SK-MEL-5 (cell line): ENCODE measurements around the gene ABHD17B. TPM values are rescaled to one million over a fixed set of nuclear protein-coding genes. Genes with fewer than 3 reads are reported as not detected.

Source experiments
- DNase-seq: peaks from one replicate; pipeline ENCODE4 v3.0.0-alpha.2; 2016; ENCODE audit warnings: low read depth, low spot score
- in situ Hi-C: cut with HindIII; loops from 2 replicates; pipeline ENCODE4 v1.10.0; 2016; ENCODE audit warnings: low sequenced_read_pairs, high pct_unique_total_duplicates, low pct_unique_long_range_greater_than_20kb
- total RNA-seq: library from RNA; depleted of rRNA; stranded (reverse); fragments of >200 nt; shearing (Covaris generic); gene quantifications from 2 replicates; pipeline ENCODE4 v1.2.3, GENCODE V29; 2014

The ABHD17B gene
- total RNA-seq, 1 experiment from 2014 or later: 53.5 TPM

GRCh38 chr9:71887362-71887761 is 23.6 kb downstream of the ABHD17B start:
- in situ Hi-C loops: no loop called here
- DNase-seq: no peak

GRCh38 chr9:71886541-71886940 is 24.5 kb downstream of the ABHD17B start:
- DNase-seq: no peak
- in situ Hi-C loops: no loop called here

- in situ Hi-C loops: no loop called here
- DNase-seq: no peak
These were observed 25.0 kb downstream of the ABHD17B start for GRCh38 chr9:71886015-71886414.

GRCh38 chr9:71885467-71885866 is 25.5 kb downstream of the ABHD17B start:
- no peak for DNase-seq
- in situ Hi-C loops: no loop called here

GRCh38 chr9:71884005-71884404 is 27.0 kb downstream of the ABHD17B start:
- in situ Hi-C loops: no loop called here
- DNase-seq: no peak

DNA sequence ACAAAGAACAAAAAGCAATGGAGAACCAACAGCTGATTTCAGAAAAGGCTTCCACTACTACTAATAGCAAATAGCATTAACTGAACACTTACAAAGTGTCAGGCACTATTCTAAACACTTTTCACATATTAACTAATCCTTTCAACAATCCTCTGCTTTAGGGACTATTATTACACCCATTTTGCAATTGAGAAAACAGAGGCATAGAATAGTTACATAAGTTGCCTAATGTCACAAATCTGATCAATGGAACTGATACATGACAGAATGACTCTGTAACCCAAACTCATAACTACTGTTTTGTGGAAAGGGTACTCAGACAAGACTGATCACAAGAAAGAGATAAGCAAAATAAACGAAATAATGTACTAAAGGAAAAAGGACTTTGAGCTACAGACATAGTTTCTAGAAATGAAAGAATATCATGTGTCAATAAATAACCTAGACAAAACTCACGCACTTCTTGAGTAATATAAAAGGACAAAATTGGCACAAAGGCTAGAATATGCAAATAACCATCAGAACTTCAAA is 31.3 kb downstream of the ABHD17B start:
- in situ Hi-C loops: no loop called here

DNA sequence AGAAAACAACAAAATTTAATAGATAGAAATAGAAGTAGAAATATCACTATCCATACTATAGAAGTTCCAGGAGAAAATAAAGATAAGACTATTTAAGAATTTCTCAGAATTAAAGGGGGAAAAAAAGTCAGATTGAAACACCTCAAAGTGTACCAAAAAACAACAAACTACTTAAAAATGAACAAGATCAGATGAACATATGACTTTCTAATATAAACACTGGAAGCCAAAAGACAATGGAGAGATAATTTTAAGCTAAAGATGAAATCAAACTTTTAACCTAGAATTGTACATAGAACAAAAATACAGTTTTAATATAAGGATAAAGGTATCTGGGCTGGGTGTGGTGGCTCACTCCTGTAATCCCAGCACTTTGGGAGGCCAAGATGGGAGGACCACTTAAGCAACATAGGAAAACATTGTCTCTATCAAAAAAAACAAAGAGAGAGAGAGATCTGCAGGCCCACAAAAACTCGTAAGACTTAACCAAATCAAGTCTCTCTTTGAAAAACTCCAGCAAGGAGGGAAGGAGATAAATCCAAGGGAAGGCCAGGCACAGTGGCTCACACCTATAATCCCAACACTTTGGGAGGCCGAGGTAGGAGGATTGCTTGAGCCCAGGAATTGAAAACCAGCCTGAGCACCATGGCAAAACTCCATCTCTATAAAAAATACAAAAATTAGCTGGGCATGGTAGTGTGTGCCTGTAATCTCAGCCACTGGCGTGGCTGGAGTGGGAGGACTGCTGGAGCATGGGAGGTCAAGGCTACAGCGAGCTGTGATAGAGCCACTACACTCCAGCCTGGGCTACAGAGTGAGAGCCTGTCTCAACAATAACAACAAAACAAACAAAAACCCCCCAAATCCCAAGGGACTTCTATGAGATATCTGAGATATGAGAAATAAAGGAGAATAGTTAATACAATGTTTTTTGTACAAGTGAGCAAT is 32.4 kb downstream of the ABHD17B start:
- no peak for DNase-seq
- in situ Hi-C loops: no loop called here

More for the DNA sequence above, 31.3 kb downstream of the ABHD17B start:
- DNase-seq: no peak

- in situ Hi-C loops: no loop called here
- DNase-seq: no peak
These were observed 34.2 kb downstream of the ABHD17B start for GRCh38 chr9:71876829-71877228.

GRCh38 chr9:71876106-71876505 is 34.9 kb downstream of the ABHD17B start:
- in situ Hi-C loops: no loop called here
- no peak for DNase-seq

- no peak for DNase-seq
- in situ Hi-C loops: no loop called here
These were observed 35.6 kb downstream of the ABHD17B start for GRCh38 chr9:71875345-71875744.

DNA sequence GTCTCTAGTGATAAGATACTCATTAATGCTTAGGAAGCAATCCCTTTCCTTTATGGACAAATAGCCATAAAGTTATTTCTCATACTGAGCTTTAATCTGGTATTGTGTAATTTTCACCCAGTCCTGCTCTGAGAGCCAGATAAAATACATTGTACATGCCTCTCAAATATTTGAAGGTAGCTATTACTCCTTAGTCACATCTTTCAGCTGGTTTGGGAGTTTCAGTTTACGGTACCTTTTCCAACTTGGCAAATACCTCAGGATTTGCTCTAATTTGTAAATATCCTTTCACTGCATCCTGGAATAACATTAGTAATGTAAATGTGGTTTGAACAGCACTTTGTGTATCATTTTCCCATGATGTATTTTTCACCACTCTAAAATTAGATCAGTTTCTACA is 47.4 kb downstream of the ABHD17B start:
- no peak for DNase-seq
- in situ Hi-C loops: no loop called here

- no peak for DNase-seq
- in situ Hi-C loops: no loop called here
These were observed 49.4 kb downstream of the ABHD17B start for GRCh38 chr9:71861618-71862017.

DNA sequence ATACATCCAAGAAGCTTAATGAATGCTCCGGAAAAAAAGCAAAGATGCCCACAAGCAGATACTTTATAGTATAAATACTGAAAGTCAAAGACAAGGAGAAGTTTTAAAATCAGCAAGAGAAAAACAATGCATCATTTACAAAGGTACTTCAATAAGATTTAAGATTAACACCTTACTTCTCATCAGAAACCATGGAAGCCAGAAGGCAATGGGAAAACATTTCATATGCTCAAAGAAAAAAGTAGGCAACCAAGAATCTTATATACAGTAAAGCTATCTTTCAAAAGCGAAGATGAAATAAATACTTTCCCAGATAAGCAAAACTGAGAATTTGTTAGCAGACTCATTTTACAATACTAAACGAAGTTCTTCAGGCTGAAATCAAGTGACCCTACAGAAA is 51.1 kb downstream of the ABHD17B start:
- DNase-seq: no peak
- in situ Hi-C loops: no loop called here

DNA sequence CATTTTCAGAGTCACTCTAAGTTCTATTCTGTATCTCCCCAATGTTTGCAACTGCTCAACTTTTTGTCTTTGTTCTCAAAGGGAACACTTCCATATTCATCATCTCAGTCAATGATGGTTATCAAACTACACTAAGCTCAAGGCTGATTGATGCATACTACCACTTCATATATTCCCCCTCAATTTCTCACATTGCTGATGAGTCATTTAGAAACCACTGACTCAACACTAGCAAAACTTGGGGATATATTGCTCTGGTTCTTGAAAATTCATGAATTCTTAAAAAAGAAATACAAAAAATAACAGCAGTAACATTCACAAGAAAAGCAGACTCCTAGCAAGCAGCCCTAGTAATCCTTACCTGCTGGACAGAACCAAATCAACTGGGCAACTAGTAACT is 52.2 kb downstream of the ABHD17B start:
- DNase-seq: no peak
- in situ Hi-C loops: no loop called here

- in situ Hi-C loops: no loop called here
- no peak for DNase-seq
These were observed 52.7 kb downstream of the ABHD17B start for GRCh38 chr9:71858102-71858798.

DNA sequence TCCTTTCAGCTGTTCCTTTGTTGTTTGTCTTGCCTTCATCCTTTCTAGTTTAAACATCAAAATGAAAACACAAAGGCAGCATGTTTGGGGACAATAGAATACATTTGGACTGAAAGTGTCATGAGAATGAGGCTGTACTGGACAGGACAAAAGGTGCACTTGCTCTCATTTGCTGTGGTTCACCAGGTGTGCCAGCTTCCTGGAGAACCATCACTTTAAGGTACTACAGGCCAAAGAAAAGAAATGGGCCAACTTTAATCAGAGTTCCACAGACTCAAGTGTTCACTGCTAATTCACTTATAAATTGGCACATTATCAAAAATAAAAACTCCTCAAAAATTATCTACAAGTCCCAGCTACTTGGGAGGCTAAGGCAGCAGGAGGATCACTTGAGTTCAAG is 53.8 kb downstream of the ABHD17B start:
- in situ Hi-C loops: no loop called here

DNA sequence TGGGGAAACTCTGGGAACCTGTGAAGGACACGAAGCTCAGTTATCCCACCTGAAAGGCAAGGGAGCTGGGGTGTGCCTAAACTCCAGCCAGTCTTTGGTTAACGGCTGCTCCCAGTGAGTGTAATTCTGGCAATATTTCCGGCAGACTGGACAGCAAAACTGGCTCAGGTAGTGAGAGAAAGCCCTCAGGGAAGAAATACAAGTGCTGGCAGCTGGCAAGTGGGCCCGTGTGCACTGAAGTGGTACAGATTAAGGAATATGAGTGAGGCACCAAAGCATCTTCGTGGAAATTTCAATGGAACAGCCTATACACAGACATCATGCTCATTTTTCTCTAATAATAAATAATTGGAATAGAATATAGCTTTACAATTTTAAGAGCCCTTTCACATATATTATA is 56.2 kb downstream of the ABHD17B start:
- no peak for DNase-seq
- in situ Hi-C loops: no loop called here

More for the DNA sequence above, 53.8 kb downstream of the ABHD17B start:
- DNase-seq: no peak

- DNase-seq: no peak
- in situ Hi-C loops: no loop called here
These were observed 57.9 kb downstream of the ABHD17B start for GRCh38 chr9:71853084-71853483.

DNA sequence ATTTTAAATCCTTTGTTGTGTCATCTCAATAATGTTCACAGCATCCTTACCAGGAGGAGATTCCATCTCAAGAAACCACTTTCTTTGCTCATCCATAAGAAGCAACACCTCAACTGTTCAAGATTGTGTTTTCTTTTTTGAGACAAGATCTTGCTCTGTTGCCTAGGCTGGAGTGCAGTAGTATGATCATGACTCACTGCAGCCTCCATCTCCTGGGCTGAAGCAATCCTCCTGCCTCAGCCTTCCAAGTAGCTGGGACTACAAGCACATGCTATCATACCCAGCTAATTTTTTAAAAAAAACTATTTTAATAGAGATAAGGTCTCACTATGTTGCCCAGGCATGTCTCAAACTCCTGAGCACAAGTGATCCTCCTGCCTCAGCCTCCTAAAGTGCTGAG is 60.0 kb downstream of the ABHD17B start:
- DNase-seq: no peak
- in situ Hi-C loops: no loop called here
